Liver (tissue), 9 donors: ENCODE results near the gene FRAS1. TPM values are rescaled to one million over a fixed set of nuclear protein-coding genes. Genes with fewer than 3 reads are reported as not detected.

Experiments used
- DNase-seq: peaks from one replicate; pipeline ENCODE4 v3.0.0-alpha.2; 2017; ENCODE audit warnings: low spot score
- H3K27ac ChIP-seq, 2 donors: one replicate each; pipeline ENCODE4 v1.7.0; 2013; ENCODE audit warnings: inconsistent platforms in 2 of 2, low read length in 2 of 2, control low read depth in 1 of 2, low read depth in 1 of 2, mild to moderate bottlenecking in 1 of 2
- H3K27me3 ChIP-seq, 4 donors: one replicate each; pipeline versions ENCODE4 v1.6.1 to v1.7.0; 2013; ENCODE audit warnings: low read length in 3 of 4, inconsistent platforms in 1 of 4, mild to moderate bottlenecking in 1 of 4, moderate library complexity in 1 of 4; ENCODE audit not compliant: control insufficient read depth in 4 of 4, insufficient read depth in 4 of 4
- H3K36me3 ChIP-seq, 4 donors: one replicate each; pipeline versions ENCODE4 v1.6.1 to v1.7.0; 2013; ENCODE audit warnings: low read length in 3 of 4, mild to moderate bottlenecking in 3 of 4, low read depth in 1 of 4, moderate library complexity in 1 of 4; ENCODE audit not compliant: control insufficient read depth in 4 of 4, insufficient read depth in 3 of 4
- H3K4me1 ChIP-seq, 4 donors: one replicate each; pipeline versions ENCODE4 v1.6.1 to v1.7.0; 2013; ENCODE audit warnings: low read length in 3 of 4, mild to moderate bottlenecking in 3 of 4, moderate library complexity in 1 of 4; ENCODE audit not compliant: control insufficient read depth in 4 of 4, insufficient read depth in 4 of 4
- H3K4me3 ChIP-seq, 3 donors: one replicate each; pipeline versions ENCODE4 v1.6.1 to v1.7.0; 2013; ENCODE audit warnings: low read length in 3 of 3, control low read depth in 1 of 3, low read depth in 1 of 3, mild to moderate bottlenecking in 1 of 3
- H3K9ac ChIP-seq, 2 donors: one replicate each; pipeline ENCODE4 v1.7.0; 2013; ENCODE audit warnings: low read length in 2 of 2, mild to moderate bottlenecking in 2 of 2, moderate library complexity in 2 of 2, control low read depth in 1 of 2, low read depth in 1 of 2
- H3K9me3 ChIP-seq, 4 donors: one replicate each; pipeline versions ENCODE4 v1.6.1 to v1.7.0; 2013; ENCODE audit warnings: low read length in 3 of 4; ENCODE audit not compliant: control insufficient read depth in 4 of 4
- ATF3 ChIP-seq: IDR thresholded peaks from 2 replicates; pipeline ENCODE4 v1.6.1; 2016; ENCODE audit warnings: antibody characterized with exemption
- CTCF ChIP-seq: fragments of 150-350 bp; IDR thresholded peaks from 2 replicates; pipeline ENCODE4 v1.5.1; 2017; ENCODE audit warnings: improper control_type of control experiment, low read depth, low read length; ENCODE audit not compliant: missing input control
- EGR1 ChIP-seq, 2 donors: IDR thresholded peaks; 2 replicates each; pipeline ENCODE4 v1.6.1; 2016 to 2018; ENCODE audit warnings: antibody characterized with exemption in 2 of 2, low read depth in 2 of 2
- FOXA1 ChIP-seq: IDR thresholded peaks from 2 replicates; pipeline ENCODE4 v1.6.1; 2016; ENCODE audit warnings: antibody characterized with exemption
- FOXA2 ChIP-seq: IDR thresholded peaks from 2 replicates; pipeline ENCODE4 v1.6.1; 2016; ENCODE audit warnings: antibody characterized with exemption
- GABPA ChIP-seq, 2 donors: IDR thresholded peaks in 1 of 2; conservative IDR thresholded peaks in 1 of 2; 2 replicates each; pipeline ENCODE4 v1.6.1; 2016; ENCODE audit warnings: antibody characterized with exemption in 2 of 2, mild to moderate bottlenecking in 1 of 2, moderate library complexity in 1 of 2
- HNF4A ChIP-seq, 2 donors: conservative IDR thresholded peaks; 2 replicates each; pipeline ENCODE4 v1.6.1; 2016; ENCODE audit warnings: antibody characterized with exemption in 2 of 2, mild to moderate bottlenecking in 2 of 2
- HNF4G ChIP-seq: IDR thresholded peaks from 2 replicates; pipeline ENCODE4 v1.6.1; 2016; ENCODE audit warnings: antibody characterized with exemption
- JUND ChIP-seq, 2 donors: IDR thresholded peaks; 2 replicates each; pipeline ENCODE4 v1.6.1; 2016; ENCODE audit warnings: antibody characterized with exemption in 2 of 2
- MAX ChIP-seq: IDR thresholded peaks from 2 replicates; pipeline ENCODE4 v1.6.1; 2016; ENCODE audit warnings: antibody characterized with exemption
- NR2F2 ChIP-seq: IDR thresholded peaks from 2 replicates; pipeline ENCODE4 v1.6.1; 2016; ENCODE audit warnings: antibody characterized with exemption
- RAD21 ChIP-seq, 2 donors: IDR thresholded peaks; 2 replicates each; pipeline ENCODE4 v1.6.1; 2016; ENCODE audit warnings: antibody characterized with exemption in 2 of 2, mild to moderate bottlenecking in 2 of 2
- REST ChIP-seq: IDR thresholded peaks from 2 replicates; pipeline ENCODE4 v1.6.1; 2016; ENCODE audit warnings: antibody characterized with exemption, mild to moderate bottlenecking
- RXRA ChIP-seq, 2 donors: IDR thresholded peaks; 2 replicates each; pipeline ENCODE4 v1.6.1; 2017 to 2018; ENCODE audit warnings: antibody characterized with exemption in 2 of 2, mild to moderate bottlenecking in 1 of 2
- SP1 ChIP-seq: IDR thresholded peaks from 2 replicates; pipeline ENCODE4 v1.6.1; 2018; ENCODE audit warnings: antibody characterized with exemption, mild to moderate bottlenecking
- TAF1 ChIP-seq: conservative IDR thresholded peaks from 2 replicates; pipeline ENCODE4 v1.6.1; 2016; ENCODE audit warnings: antibody characterized with exemption, mild to moderate bottlenecking
- YY1 ChIP-seq: IDR thresholded peaks from 2 replicates; pipeline ENCODE4 v1.6.1; 2016; ENCODE audit warnings: antibody characterized with exemption, mild to moderate bottlenecking
- ZBTB33 ChIP-seq: IDR thresholded peaks from 2 replicates; pipeline ENCODE4 v1.6.1; 2016; ENCODE audit warnings: antibody characterized with exemption
- WGBS: extraction: QIAGEN DNeasy Blood & Tissue Kit; methylation state at CpG from one replicate; pipeline ENCODE4 v1.1.7; 2013; 5-methylcytosine and 5-hydroxymethylcytosine counted together
- polyA plus RNA-seq, 2 donors: library from polyadenylated mRNA; stranded (reverse) in 1 of 2; unstranded in 1 of 2; fragments of 200-250 nt in 1 of 2; fragments of >200 nt in 1 of 2; fragmentation: Nextera tagmentation in 1 of 2; extraction: Ambion mirVana in 1 of 2; gene quantifications; one replicate each; pipeline versions ENCODE4 v1.2.1 to v1.2.3, GENCODE V29; 2013 to 2015
- total RNA-seq, 2 donors: library from RNA; depleted of rRNA; stranded (reverse); fragments of >200 nt; gene quantifications; one replicate each; pipeline ENCODE4 v1.2.3, GENCODE V29; 2014
- donor health status: healthy.
- donor health status: healthy.
- donor health status: healthy.
- donor health status: healthy.
- donor health status: healthy.

FRAS1 gene
- total and polyA plus RNA-seq, 4 donors: 0.08 to 6.0 (median 1.1) TPM

- H3K4me1 ChIP-seq: no peaks in the 10 kb centered on the region
- H3K4me3 ChIP-seq: no peak overlapping the region
- no peaks in the 10 kb centered on the region for H3K9me3 ChIP-seq
- H3K27ac ChIP-seq: no peak overlapping the region
- no peaks in the 10 kb centered on the region for H3K27me3 ChIP-seq
- H3K36me3 ChIP-seq: no peaks in the 10 kb centered on the region
- DNase-seq: no peak
- TF ChIP-seq GABPA (IDR thresholded peaks at IDR 0.05 in 1 of 2, conservative IDR thresholded peaks at IDR 0.05 in 1 of 2): no peak
- no peak for TF ChIP-seq ZBTB33
- no peak for TF ChIP-seq EGR1 (IDR thresholded peaks at IDR 0.05; ENCODE audit: low read depth in 2 of 2)
- no peak for TF ChIP-seq SP1
- TF ChIP-seq JUND (IDR thresholded peaks at IDR 0.05): no peak
- TF ChIP-seq FOXA1: no peak
- TF ChIP-seq REST: no peak
- TF ChIP-seq FOXA2: no peak
- TF ChIP-seq RXRA (IDR thresholded peaks at IDR 0.05): no peak
- no peak for TF ChIP-seq HNF4A (conservative IDR thresholded peaks at IDR 0.05)
- no peak for TF ChIP-seq ATF3
- TF ChIP-seq NR2F2: no peak
- TF ChIP-seq CTCF: no peak
- no peak for TF ChIP-seq TAF1
- TF ChIP-seq YY1: no peak
- no peak for TF ChIP-seq RAD21 (IDR thresholded peaks at IDR 0.05)
- no peak for TF ChIP-seq HNF4G
- TF ChIP-seq MAX: no peak
- WGBS: 76% methylated on average over 3 of the region's 3 CpGs
- no peak overlapping the region for H3K9ac ChIP-seq
Observed at GRCh38 chr4:78152795-78153194, 95.7 kb downstream of the FRAS1 start.
